HCT116 (cell line): Measurements from ENCODE around the gene PLOD2. TPM values are rescaled to one million over a fixed set of nuclear protein-coding genes. Genes with fewer than 3 reads are reported as not detected.

Source experiments
- ATAC-seq: fragments of 200-7000 bp; cut with Tn5 transposase; 2 replicates; pipeline ENCODE4 v1.9.1; 2020; ENCODE audit warnings: mild to moderate bottlenecking, moderate library complexity
- BruUV-seq: library from RNA; stranded (reverse); fragments of 400-500 nt; replicated peaks from 2 replicates; lab custom pipeline; 2021; lab: Mats Ljungman, UMichigan
- CTCF ChIA-PET: fragments of 300-600 bp; sonication (Branson Sonifier 250); formaldehyde crosslinking; loops from one replicate; lab custom pipeline; 2021; ENCODE audit warnings: antibody characterized with exemption; lab: Charles Lee
- POLR2A ChIA-PET: fragments of 300-600, 350-600 bp; sonication (Branson Sonifier 250); formaldehyde crosslinking; loops from one replicate; lab custom pipeline; 2021; ENCODE audit warnings: antibody characterized with exemption; lab: Charles Lee
- RAD21 ChIA-PET, 2 experiments: fragments of 300-600 bp; sonication (Branson Sonifier 250); formaldehyde crosslinking; loops; one replicate each; lab custom pipeline; 2023; ENCODE audit warnings: low total read pairs in 2 of 2; ENCODE audit not compliant: uncharacterized antibody in 2 of 2, unreplicated experiment in 2 of 2, low non-redundant PET in 1 of 2; lab: Charles Lee
- DNase-seq: peaks from one replicate; pipeline ENCODE4 v3.0.0-alpha.2; 2010; ENCODE audit warnings: low read depth, low spot score
- H2AFZ ChIP-seq: fragments of 200-600 bp; shearing (Covaris generic), sonication (generic); 2 replicates; pipeline ENCODE4 v1.6.1; 2017; ENCODE audit warnings: low read depth, mixed run types, mixed read lengths, antibody characterized with exemption, low read length; ENCODE audit not compliant: poor library complexity, severe bottlenecking
- H3K27ac ChIP-seq: 2 replicates; pipeline ENCODE4 v1.5.1; 2012; ENCODE audit warnings: low read depth, low read length
- H3K27me3 ChIP-seq: fragments of 200-600 bp; sonication (generic); 2 replicates; pipeline ENCODE4 v1.6.1; 2016; ENCODE audit warnings: mixed run types, low read length, mixed read lengths; ENCODE audit not compliant: insufficient read depth
- H3K36me3 ChIP-seq, 2 experiments: fragments of 200-500 bp in 1 of 2; fragments of 200-600 bp in 1 of 2; sonication (Bioruptor generic) in 1 of 2; sonication (generic) in 1 of 2; 2 replicates each; pipeline versions ENCODE4 v1.5.1 to v1.6.1; 2014 to 2016; ENCODE audit warnings: low read length in 2 of 2, inconsistent platforms in 1 of 2, mixed read lengths in 1 of 2, mixed run types in 1 of 2; ENCODE audit not compliant: insufficient read depth in 2 of 2, control insufficient read depth in 1 of 2
- H3K4me1 ChIP-seq, 2 experiments: fragments of 200-600 bp in 1 of 2; sonication (generic) in 1 of 2; 2 replicates each; pipeline versions ENCODE4 v1.5.1 to v1.6.1; 2012 to 2017; ENCODE audit warnings: low read length in 2 of 2, inconsistent platforms in 1 of 2, mild to moderate bottlenecking in 1 of 2, mixed read lengths in 1 of 2, mixed run types in 1 of 2, moderate library complexity in 1 of 2; ENCODE audit not compliant: insufficient read depth in 2 of 2, control insufficient read depth in 1 of 2
- H3K4me2 ChIP-seq: fragments of 200-600 bp; sonication (generic); 2 replicates; pipeline ENCODE4 v1.6.1; 2017; ENCODE audit warnings: mixed run types, low read length, mixed read lengths
- H3K4me3 ChIP-seq, 2 experiments: fragments of 200-600 bp in 1 of 2; sonication (generic) in 1 of 2; replicated peaks in 1 of 2; 2 replicates each; pipeline ENCODE4 v1.5.1; 2011 to 2016; ENCODE audit warnings: low read length in 2 of 2, control low read depth in 1 of 2, low read depth in 1 of 2, mild to moderate bottlenecking in 1 of 2, mixed read lengths in 1 of 2, mixed run types in 1 of 2
- H3K79me2 ChIP-seq: fragments of 200-600 bp; sonication (generic); 2 replicates; pipeline ENCODE4 v1.6.1; 2017; ENCODE audit warnings: mild to moderate bottlenecking, mixed run types, low read length, moderate library complexity, mixed read lengths; ENCODE audit not compliant: insufficient read depth
- H3K9ac ChIP-seq: fragments of 200-600 bp; sonication (generic); 2 replicates; pipeline ENCODE4 v1.6.1; 2016; ENCODE audit warnings: low read length, mixed read lengths
- H3K9me2 ChIP-seq: fragments of 200-600 bp; sonication (generic), shearing (Covaris generic); 2 replicates; pipeline ENCODE4 v1.6.1; 2017; ENCODE audit warnings: mixed run types, mild to moderate bottlenecking, moderate library complexity; ENCODE audit not compliant: insufficient read depth
- H3K9me3 ChIP-seq, 2 experiments: fragments of 200-500 bp in 1 of 2; fragments of 200-600 bp in 1 of 2; sonication (Bioruptor generic) in 1 of 2; sonication (generic) in 1 of 2; 2 replicates each; pipeline ENCODE4 v1.6.1; 2014 to 2017; ENCODE audit warnings: low read length in 2 of 2, mixed read lengths in 2 of 2, inconsistent platforms in 1 of 2, low read depth in 1 of 2, mild to moderate bottlenecking in 1 of 2, mixed run types in 1 of 2, moderate library complexity in 1 of 2; ENCODE audit not compliant: control insufficient read depth in 1 of 2, insufficient read depth in 1 of 2
- H4K20me1 ChIP-seq: fragments of 200-600 bp; sonication (generic), shearing (Covaris generic); 2 replicates; pipeline ENCODE4 v1.6.1; 2017; ENCODE audit warnings: mixed run types, mild to moderate bottlenecking, moderate library complexity; ENCODE audit not compliant: insufficient read depth
- CEBPB ChIP-seq: IDR thresholded peaks from 2 replicates; pipeline ENCODE4 v1.6.1; 2012; ENCODE audit warnings: low read depth
- ELF1 ChIP-seq: IDR thresholded peaks from 2 replicates; pipeline ENCODE4 v1.6.1; 2012; ENCODE audit warnings: low read depth, borderline replicate concordance
- FOSL1 ChIP-seq: IDR thresholded peaks from 2 replicates; pipeline ENCODE4 v1.6.1; 2012; ENCODE audit warnings: low read depth
- JUND ChIP-seq: IDR thresholded peaks from 2 replicates; pipeline ENCODE4 v1.6.1; 2012
- MAX ChIP-seq: IDR thresholded peaks from 2 replicates; pipeline ENCODE4 v1.6.1; 2012
- POLR2A ChIP-seq: IDR thresholded peaks from 2 replicates; pipeline ENCODE4 v1.7.0; 2011; ENCODE audit warnings: borderline replicate concordance; ENCODE audit not compliant: insufficient read depth, insufficient read length; ENCODE audit errors: extremely low read depth
- RAD21 ChIP-seq: IDR thresholded peaks from 2 replicates; pipeline ENCODE4 v1.6.1; 2012; ENCODE audit warnings: low read depth, mild to moderate bottlenecking
- TCF7L2 ChIP-seq: IDR thresholded peaks from 2 replicates; pipeline ENCODE4 v1.7.0; 2011; ENCODE audit warnings: borderline replicate concordance, inconsistent platforms; ENCODE audit not compliant: insufficient read depth, insufficient read length; ENCODE audit errors: extremely low read depth
- YY1 ChIP-seq: IDR thresholded peaks from 2 replicates; pipeline ENCODE4 v1.6.1; 2011; ENCODE audit warnings: low read length, low read depth, moderate library complexity, mild to moderate bottlenecking; ENCODE audit not compliant: insufficient replicate concordance; ENCODE audit errors: extremely low read depth
- ZNF274 ChIP-seq: fragments of 200-500 bp; sonication (Bioruptor generic); IDR thresholded peaks from 2 replicates; pipeline ENCODE4 v1.6.1; 2014; ENCODE audit warnings: mild to moderate bottlenecking, low read depth, low read length, inconsistent platforms
- intact Hi-C: fragments of 100-400 bp; cut with micrococcal nuclease; formaldehyde crosslinking; loops from 2 replicates; pipeline ENCODE4 v1.10.0; 2022
- total RNA-seq: library from RNA; stranded (reverse); gene quantifications from one replicate; pipeline ENCODE4 v1.2.1, GENCODE V29; 2021; ENCODE audit not compliant: unreplicated experiment
- TF ChIP-seq, protein P1 (sequence below), 3 experiments: fragments of 200-600 bp in 1 of 3; sonication (generic) in 1 of 3; IDR thresholded peaks in 2 of 3; conservative IDR thresholded peaks in 1 of 3; 2 replicates each; pipeline ENCODE4 v1.5.1; 2012 to 2017; ENCODE audit warnings: low read depth in 2 of 3, low read length in 2 of 3, antibody characterized with exemption in 1 of 3, borderline replicate concordance in 1 of 3, control low read depth in 1 of 3, mild to moderate bottlenecking in 1 of 3, mixed read lengths in 1 of 3, mixed run types in 1 of 3, moderate library complexity in 1 of 3; ENCODE audit not compliant: insufficient read depth in 1 of 3
- TF ChIP-seq, protein P2 (sequence below): IDR thresholded peaks from 2 replicates; pipeline ENCODE4 v1.6.1; 2012
- TF ChIP-seq, protein P3 (sequence below): IDR thresholded peaks from 2 replicates; pipeline ENCODE4 v1.6.1; 2011; ENCODE audit warnings: mild to moderate bottlenecking, low read length, moderate library complexity; ENCODE audit not compliant: insufficient replicate concordance; ENCODE audit errors: extremely low read depth

The PLOD2 gene
- total RNA-seq, 1 experiment from 2014 or later = 25.8 TPM

- H3K36me3 ChIP-seq = no peaks in the 10 kb centered on the region
- no peaks in the 10 kb centered on the region for H3K9me2 ChIP-seq
- no peaks in the 10 kb centered on the region for H3K27me3 ChIP-seq
- no peaks in the 10 kb centered on the region; the same call in 1 of the 2 replicates for H3K79me2 ChIP-seq
- no peaks in the 10 kb centered on the region for H4K20me1 ChIP-seq
- H3K4me3 ChIP-seq = no peak overlapping the region
- TF ChIP-seq ZNF274 = no peak
- TF ChIP-seq, protein P1, sequence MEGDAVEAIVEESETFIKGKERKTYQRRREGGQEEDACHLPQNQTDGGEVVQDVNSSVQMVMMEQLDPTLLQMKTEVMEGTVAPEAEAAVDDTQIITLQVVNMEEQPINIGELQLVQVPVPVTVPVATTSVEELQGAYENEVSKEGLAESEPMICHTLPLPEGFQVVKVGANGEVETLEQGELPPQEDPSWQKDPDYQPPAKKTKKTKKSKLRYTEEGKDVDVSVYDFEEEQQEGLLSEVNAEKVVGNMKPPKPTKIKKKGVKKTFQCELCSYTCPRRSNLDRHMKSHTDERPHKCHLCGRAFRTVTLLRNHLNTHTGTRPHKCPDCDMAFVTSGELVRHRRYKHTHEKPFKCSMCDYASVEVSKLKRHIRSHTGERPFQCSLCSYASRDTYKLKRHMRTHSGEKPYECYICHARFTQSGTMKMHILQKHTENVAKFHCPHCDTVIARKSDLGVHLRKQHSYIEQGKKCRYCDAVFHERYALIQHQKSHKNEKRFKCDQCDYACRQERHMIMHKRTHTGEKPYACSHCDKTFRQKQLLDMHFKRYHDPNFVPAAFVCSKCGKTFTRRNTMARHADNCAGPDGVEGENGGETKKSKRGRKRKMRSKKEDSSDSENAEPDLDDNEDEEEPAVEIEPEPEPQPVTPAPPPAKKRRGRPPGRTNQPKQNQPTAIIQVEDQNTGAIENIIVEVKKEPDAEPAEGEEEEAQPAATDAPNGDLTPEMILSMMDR (IDR thresholded peaks at IDR 0.05 in 2 of 3, conservative IDR thresholded peaks at IDR 0.05 in 1 of 3; ENCODE audit: borderline replicate concordance in 1 of 3, insufficient read depth in 1 of 3, low read depth in 2 of 3, low read length in 2 of 3) = peak; percentile 10 to 27 (median 11); a peak in 1 of 6 replicates
- TF ChIP-seq RAD21 = peak; percentile 33; the same call in 1 of the 2 replicates
- H2AFZ ChIP-seq = no peak overlapping the region
- ChIA-PET RAD21 (no interaction called here), POLR2A (no interaction called here), CTCF (interaction anchor here (1.3 kb wide), 1 partner anchor 83 kb away, joined by 4 read pairs; no protein-coding TSS in a partner anchor)
- DNase-seq = no peak
- no peak for ATAC-seq
- H3K9me3 ChIP-seq = no peaks in the 10 kb centered on the region
- no peak overlapping the region for H3K9ac ChIP-seq
- no peak overlapping the region for H3K4me2 ChIP-seq
- no peaks in the 10 kb centered on the region for H3K4me1 ChIP-seq
- BruUV-seq = no TSS peak
- H3K27ac ChIP-seq = no peak overlapping the region
- intact Hi-C loops = no loop called here
Observed at GRCh38 chr3:146148468-146148931, 12.5 kb downstream of the PLOD2 start.

- intact Hi-C loops = no loop called here
- no TSS peak for BruUV-seq
- no peak overlapping the region for H3K9ac ChIP-seq
- no peaks in the 10 kb centered on the region for H3K27me3 ChIP-seq
- no peak overlapping the region for H2AFZ ChIP-seq
- no peaks in the 10 kb centered on the region for H3K9me3 ChIP-seq
- H3K4me3 ChIP-seq = no peak overlapping the region
- ChIA-PET CTCF (interaction anchor here (2.0 kb wide), 1 partner anchor 80 kb away, joined by 5 read pairs; no protein-coding TSS in a partner anchor), RAD21 (no interaction called here), POLR2A (no interaction called here)
- no peaks in the 10 kb centered on the region; the same call in 1 of the 2 replicates for H3K79me2 ChIP-seq
- no peaks in the 10 kb centered on the region for H4K20me1 ChIP-seq
- no peak for DNase-seq
- ATAC-seq = no peak
- no peaks in the 10 kb centered on the region for H3K36me3 ChIP-seq
- no peaks in the 10 kb centered on the region for H3K4me1 ChIP-seq
- H3K9me2 ChIP-seq = no peaks in the 10 kb centered on the region
- H3K4me2 ChIP-seq = no peak overlapping the region
- no peak overlapping the region for H3K27ac ChIP-seq
- TF ChIP-seq, protein P2, sequence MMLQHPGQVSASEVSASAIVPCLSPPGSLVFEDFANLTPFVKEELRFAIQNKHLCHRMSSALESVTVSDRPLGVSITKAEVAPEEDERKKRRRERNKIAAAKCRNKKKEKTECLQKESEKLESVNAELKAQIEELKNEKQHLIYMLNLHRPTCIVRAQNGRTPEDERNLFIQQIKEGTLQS = no peak
- TF ChIP-seq ZNF274 (no peak), YY1 (no peak), ELF1 (no peak), RAD21 (no peak), FOSL1 (no peak), POLR2A (no peak), CEBPB (no peak), JUND (no peak), TCF7L2 (no peak), MAX (no peak)
- TF ChIP-seq, protein P3, sequence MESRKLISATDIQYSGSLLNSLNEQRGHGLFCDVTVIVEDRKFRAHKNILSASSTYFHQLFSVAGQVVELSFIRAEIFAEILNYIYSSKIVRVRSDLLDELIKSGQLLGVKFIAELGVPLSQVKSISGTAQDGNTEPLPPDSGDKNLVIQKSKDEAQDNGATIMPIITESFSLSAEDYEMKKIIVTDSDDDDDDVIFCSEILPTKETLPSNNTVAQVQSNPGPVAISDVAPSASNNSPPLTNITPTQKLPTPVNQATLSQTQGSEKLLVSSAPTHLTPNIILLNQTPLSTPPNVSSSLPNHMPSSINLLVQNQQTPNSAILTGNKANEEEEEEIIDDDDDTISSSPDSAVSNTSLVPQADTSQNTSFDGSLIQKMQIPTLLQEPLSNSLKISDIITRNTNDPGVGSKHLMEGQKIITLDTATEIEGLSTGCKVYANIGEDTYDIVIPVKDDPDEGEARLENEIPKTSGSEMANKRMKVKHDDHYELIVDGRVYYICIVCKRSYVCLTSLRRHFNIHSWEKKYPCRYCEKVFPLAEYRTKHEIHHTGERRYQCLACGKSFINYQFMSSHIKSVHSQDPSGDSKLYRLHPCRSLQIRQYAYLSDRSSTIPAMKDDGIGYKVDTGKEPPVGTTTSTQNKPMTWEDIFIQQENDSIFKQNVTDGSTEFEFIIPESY = no peak
Observed at GRCh38 chr3:146145642-146146041, 15.3 kb downstream of the PLOD2 start.
